Cardiac fibroblast (primary cell): ENCODE data around the gene HSPA4.

Experiments used
- DNase-seq, 2 donors: peaks; one replicate each; pipeline versions ENCODE4 v3.0.0 to v3.0.0-alpha.2; 2010; ENCODE audit warnings: low read depth in 2 of 2
- H3K4me3 ChIP-seq, 2 donors: replicated peaks in 1 of 2; 1 replicate in 1 of 2; 2 replicates in 1 of 2; pipeline ENCODE4 v1.5.1; 2011; ENCODE audit warnings: low read depth in 2 of 2, low read length in 2 of 2, mild to moderate bottlenecking in 2 of 2, moderate library complexity in 1 of 2
- TF ChIP-seq, protein P1 (sequence below): IDR thresholded peaks from one replicate; pipeline ENCODE4 v1.5.1; 2011; ENCODE audit warnings: low read depth, mild to moderate bottlenecking, low read length, inconsistent platforms

Gene HSPA4

DNA sequence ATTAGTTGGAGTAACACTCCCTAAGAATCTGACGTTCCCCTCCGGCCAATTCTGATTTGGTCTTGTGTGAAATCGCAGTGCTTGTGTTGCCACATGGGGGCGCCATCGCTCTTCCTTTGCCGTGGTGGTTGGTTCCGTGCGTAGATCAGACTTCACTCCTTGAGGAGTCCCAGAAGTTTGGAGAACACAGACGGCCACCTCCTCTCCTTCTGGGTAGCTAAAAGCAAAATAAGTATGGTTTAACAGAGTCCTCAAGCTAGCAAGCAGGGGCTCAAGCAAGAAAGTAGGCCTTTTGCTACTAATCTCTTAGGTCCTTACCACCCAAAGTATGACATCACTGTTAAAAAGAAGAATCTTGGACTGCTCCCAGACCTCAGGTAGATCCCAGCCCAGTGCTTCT, 59.5 kb downstream of the HSPA4 start:
- peak; percentile 89 to 90 for DNase-seq
- TF ChIP-seq, protein P1, sequence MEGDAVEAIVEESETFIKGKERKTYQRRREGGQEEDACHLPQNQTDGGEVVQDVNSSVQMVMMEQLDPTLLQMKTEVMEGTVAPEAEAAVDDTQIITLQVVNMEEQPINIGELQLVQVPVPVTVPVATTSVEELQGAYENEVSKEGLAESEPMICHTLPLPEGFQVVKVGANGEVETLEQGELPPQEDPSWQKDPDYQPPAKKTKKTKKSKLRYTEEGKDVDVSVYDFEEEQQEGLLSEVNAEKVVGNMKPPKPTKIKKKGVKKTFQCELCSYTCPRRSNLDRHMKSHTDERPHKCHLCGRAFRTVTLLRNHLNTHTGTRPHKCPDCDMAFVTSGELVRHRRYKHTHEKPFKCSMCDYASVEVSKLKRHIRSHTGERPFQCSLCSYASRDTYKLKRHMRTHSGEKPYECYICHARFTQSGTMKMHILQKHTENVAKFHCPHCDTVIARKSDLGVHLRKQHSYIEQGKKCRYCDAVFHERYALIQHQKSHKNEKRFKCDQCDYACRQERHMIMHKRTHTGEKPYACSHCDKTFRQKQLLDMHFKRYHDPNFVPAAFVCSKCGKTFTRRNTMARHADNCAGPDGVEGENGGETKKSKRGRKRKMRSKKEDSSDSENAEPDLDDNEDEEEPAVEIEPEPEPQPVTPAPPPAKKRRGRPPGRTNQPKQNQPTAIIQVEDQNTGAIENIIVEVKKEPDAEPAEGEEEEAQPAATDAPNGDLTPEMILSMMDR = peak; percentile 90
- H3K4me3 ChIP-seq = no peak overlapping the region

DNA sequence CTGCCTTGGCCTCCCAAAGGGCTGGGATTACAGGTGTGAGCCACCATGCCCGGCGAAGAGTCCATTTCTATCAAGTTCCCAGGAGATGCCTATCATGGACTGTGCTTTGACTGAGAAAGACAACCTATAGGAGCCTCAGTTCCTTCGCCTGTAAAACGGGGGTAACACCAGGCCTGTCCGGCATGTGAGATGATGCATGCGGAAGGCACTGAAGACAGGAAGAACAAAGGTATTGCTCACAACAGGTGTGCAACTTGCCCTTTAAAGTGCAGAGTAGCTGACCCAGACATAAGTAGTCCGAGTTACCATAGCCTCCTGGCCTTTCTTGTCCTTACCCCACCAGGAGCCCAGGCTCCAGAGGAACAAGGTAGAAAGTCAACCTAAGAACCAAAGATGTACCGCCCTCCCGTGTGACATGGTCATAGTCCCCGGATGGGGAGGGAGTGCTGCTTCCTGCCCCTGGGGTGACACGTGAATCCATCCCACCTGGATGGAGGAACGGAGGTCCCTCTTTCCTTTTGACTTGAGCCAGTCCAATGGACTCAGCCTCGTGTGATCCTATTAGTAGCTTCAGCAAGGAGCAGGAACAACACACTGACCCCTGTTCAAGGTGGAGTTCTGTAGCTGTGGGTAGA, 60.3 kb downstream of the HSPA4 start:
- H3K4me3 ChIP-seq = no peak overlapping the region
- no peak for DNase-seq
- TF ChIP-seq, protein P1 = no peak

DNA sequence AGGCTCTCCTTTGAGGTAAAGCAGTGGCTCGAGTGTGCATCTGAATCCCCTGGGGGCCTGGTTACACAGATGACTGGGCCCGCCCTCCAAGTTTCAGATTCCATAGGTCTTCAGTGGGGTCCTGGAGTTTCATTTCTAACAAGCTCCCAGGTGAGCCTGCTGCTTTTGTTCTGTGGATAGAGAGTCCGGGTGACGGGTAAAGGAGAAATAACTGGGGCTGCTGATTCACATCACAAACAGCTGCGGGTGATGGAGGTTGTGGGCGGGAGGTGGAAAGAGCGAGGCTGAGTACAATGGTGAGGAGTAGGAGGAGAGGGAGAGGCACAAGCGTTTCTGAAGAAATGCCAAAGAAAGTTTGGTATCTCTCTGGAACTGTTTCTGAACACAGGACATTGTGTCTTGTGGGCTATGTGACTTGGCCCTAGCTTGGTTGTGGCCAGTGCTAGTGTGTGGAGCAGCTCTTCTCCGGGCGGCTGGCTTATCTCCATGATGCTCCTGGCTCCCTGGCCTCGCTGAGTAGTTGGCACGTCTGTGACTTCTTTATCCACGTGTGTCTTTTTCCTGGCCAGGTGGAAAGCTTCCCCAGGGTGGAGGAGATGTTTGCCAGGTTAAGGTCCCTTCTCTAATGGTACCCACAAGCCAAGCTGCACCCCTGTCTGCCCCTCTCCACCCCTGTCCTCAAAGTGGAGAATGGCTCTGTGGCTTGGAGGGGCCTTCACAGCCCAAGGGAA, 61.7 kb downstream of the HSPA4 start:
- TF ChIP-seq, protein P1 = no peak
- DNase-seq = peak; percentile 43 to 70
- H3K4me3 ChIP-seq = no peak overlapping the region

DNA sequence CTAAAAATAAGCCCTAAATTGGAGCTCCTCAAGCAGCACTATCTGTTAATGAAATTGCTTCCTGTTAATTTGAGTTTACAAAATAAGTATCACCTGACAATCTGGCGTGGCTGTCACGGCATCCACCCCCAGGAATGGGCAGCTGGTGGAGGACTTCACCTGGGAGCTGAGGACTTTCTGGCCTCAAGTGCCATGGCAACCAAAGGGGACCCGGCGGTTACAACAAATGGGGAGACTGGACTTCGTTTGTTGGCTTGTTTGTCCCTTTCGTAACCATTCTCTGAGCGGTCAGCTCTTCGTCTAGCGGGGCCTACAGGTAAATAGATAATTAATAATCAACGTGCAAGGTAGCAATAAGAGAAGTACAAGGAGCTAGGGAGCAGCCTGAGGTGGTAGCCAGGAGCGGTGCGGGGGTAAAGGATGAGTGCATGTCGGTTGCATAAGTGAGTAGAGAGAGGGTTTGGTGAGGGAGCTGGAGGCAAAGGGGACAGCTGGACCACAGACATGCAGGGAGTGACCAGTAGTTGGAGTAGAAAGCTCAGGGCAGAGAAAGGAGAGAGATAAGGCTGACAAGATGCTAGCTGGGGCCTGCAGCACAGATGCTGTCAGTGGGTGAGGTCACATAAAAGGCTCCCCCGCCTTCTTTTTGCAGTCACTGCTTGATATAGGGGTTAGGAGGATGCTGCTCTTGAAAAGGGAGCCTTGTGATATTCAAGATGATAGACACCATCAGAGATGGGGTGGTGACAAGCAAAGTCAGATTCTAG, 62.5 kb downstream of the HSPA4 start:
- no peak for DNase-seq
- TF ChIP-seq, protein P1 = no peak
- H3K4me3 ChIP-seq = no peak overlapping the region

DNA sequence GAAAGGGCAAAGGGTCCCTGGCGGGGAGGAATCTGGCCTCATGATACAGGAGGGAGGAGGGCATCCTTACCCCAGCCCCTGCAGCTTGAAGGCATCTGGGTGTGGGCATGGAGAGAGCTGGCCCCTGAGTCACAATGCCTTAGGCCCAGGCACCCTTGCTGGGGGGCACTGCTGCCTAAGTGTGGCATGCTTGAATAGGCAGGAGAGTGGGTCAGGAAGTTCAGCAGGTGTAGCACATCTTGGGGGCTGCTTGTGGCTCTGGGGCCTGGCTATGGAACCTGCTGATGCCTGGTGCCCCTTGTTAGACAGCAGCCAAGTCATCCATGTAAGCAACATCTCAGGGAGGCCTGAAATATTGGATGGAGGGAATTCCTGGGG, 63.1 kb downstream of the HSPA4 start:
- TF ChIP-seq, protein P1 = no peak
- H3K4me3 ChIP-seq = no peak overlapping the region
- no peak for DNase-seq

DNA sequence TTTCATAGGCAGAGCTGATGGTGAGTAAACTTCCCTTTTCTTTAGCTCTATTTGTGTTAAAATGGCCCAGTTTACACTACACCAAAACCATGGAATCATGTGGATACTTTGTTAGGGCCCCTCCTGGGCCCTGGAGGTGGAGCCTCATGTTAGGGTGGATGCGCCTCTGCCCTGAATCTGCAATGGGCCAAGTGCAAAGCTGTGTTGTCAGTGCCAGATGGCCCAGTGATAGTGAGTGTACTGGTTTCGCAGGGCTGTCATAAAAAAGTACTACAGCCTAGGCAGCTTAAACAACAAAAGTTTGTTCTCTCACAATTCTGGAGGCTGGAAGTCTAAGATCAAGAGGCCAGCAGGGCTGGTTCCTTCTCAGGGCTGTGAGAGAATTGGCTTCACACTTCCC, 64.8 kb downstream of the HSPA4 start:
- DNase-seq = no peak
- no peak overlapping the region for H3K4me3 ChIP-seq
- TF ChIP-seq, protein P1 = no peak
